Thymus (tissue), 11 donors: ENCODE measurements around the gene LAMB3. TPM values are rescaled to one million over a fixed set of nuclear protein-coding genes. Genes with fewer than 3 reads are reported as not detected.

Experiments
- DNase-seq, 9 donors: peaks; one replicate each; pipeline ENCODE4 v3.0.0-alpha.2; 2013; ENCODE audit warnings: low spot score in 9 of 9, low read depth in 6 of 9, missing footprints in 1 of 9
- H3K27ac ChIP-seq, 2 donors: one replicate each; pipeline ENCODE4 v1.5.1; 2013; ENCODE audit warnings: control low read depth in 1 of 2, low read depth in 1 of 2, low read length in 1 of 2, mild to moderate bottlenecking in 1 of 2, moderate library complexity in 1 of 2
- H3K27me3 ChIP-seq, 2 donors: one replicate each; pipeline ENCODE4 v1.5.1; 2013; ENCODE audit warnings: low read length in 1 of 2; ENCODE audit not compliant: control insufficient read depth in 2 of 2, insufficient read depth in 1 of 2
- H3K36me3 ChIP-seq, 2 donors: one replicate each; pipeline ENCODE4 v1.5.1; 2013; ENCODE audit warnings: low read length in 1 of 2, mild to moderate bottlenecking in 1 of 2, moderate library complexity in 1 of 2; ENCODE audit not compliant: control insufficient read depth in 2 of 2, insufficient read depth in 2 of 2
- H3K4me1 ChIP-seq, 2 donors: one replicate each; pipeline ENCODE4 v1.5.1; 2013; ENCODE audit warnings: low read length in 2 of 2; ENCODE audit not compliant: control insufficient read depth in 2 of 2, insufficient read depth in 2 of 2
- H3K4me3 ChIP-seq, 2 donors: one replicate each; pipeline ENCODE4 v1.5.1; 2013; ENCODE audit warnings: low read length in 2 of 2, control low read depth in 1 of 2, mild to moderate bottlenecking in 1 of 2
- H3K9me3 ChIP-seq, 2 donors: one replicate each; pipeline ENCODE4 v1.5.1; 2013; ENCODE audit warnings: low read length in 1 of 2, mild to moderate bottlenecking in 1 of 2; ENCODE audit not compliant: control insufficient read depth in 2 of 2, insufficient read depth in 1 of 2
- WGBS: extraction: QIAGEN DNeasy Blood & Tissue Kit; methylation state at CpG from one replicate; pipeline ENCODE4 v1.1.7; 2013; 5-methylcytosine and 5-hydroxymethylcytosine counted together
- polyA plus RNA-seq: library from polyadenylated mRNA; stranded (reverse); fragments of 200-250 nt; gene quantifications from one replicate; pipeline ENCODE4 v1.2.3, GENCODE V29; 2013
- total RNA-seq: library from RNA; stranded (reverse); fragments of 120-200 nt; gene quantifications from one replicate; pipeline ENCODE4 v1.2.4, GENCODE V29; 2013
- donor health status: healthy.

The LAMB3 gene
- total and polyA plus RNA-seq, 2 donors = 10.5 to 13.9 TPM

DNA sequence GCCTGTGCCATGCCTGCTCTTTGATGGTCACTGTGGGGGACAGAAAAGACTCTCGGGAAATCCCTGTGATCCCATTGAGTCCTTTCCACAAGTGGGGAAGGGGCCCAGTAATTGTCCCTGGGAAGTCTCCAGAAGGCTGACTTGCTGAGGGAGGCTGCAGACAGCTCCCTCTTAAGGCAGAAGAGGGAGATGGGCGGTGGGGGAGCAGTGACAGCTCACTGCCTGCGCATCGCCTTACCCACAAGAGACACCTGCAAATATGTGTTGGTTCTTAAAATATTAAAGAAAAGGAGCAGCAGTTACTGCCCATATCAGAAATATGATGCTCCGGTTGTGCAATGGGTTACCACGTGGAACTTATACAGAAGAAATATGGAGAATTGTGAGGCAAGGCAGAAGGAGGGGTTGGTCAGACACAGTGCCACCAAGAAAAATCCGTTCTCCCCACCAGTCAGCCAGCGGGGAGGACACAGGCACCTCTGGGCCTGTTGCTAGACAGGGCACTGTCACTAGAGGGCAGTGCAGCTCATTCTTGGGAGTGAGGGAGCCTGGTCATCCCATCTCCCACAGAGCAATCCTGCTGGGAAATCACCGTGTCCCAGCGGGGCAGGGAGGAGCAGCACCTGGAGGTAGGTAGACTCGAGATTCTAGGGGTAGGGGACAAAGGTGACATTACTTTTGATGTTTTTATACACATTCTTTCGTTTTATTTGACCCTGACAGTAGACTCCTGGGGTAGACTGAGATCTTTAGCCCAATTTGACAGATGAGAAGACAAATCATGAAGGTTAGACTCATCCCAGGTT, 75.6 kb downstream of the LAMB3 start:
- H3K27ac ChIP-seq = no peak overlapping the region
- no peaks in the 10 kb centered on the region for H3K9me3 ChIP-seq
- H3K36me3 ChIP-seq = no peaks in the 10 kb centered on the region
- DNase-seq = peak in 7 of 9 donors; percentile 7 to 53 (median 34)
- 28% methylated on average over 12 of the region's 12 CpGs for WGBS
- no peak overlapping the region for H3K4me3 ChIP-seq
- H3K4me1 ChIP-seq = no peaks in the 10 kb centered on the region
- peaks cover 3 to 6% of the 10 kb centered on the region in 2 donors for H3K27me3 ChIP-seq

DNA sequence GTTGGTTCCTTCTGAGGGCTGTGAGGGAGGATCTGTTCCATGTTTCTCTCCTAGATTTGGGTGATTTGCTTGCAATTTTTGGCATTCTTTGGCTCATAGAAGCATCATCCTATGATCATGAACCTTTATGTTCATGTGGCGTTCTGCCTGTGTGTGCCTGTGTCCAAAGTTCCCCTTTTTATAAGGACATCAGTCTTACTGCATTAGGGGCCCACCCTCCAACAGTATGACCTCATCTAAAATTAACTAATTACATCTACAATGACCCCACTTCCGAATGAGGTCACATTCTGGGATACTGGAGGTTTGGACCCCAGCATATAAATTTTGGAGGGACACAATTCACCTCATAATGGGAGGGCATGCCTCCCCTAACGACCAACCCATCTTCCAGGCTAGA, 81.5 kb downstream of the LAMB3 start:
- no peaks in the 10 kb centered on the region for H3K36me3 ChIP-seq
- H3K4me1 ChIP-seq = no peaks in the 10 kb centered on the region
- H3K4me3 ChIP-seq = no peak overlapping the region
- no peak for DNase-seq
- H3K27ac ChIP-seq = no peak overlapping the region
- no peaks in the 10 kb centered on the region for H3K9me3 ChIP-seq
- 73% methylated on average over 3 of the region's 3 CpGs for WGBS
- peaks cover 0 to 11% of the 10 kb centered on the region in 2 donors for H3K27me3 ChIP-seq

DNA sequence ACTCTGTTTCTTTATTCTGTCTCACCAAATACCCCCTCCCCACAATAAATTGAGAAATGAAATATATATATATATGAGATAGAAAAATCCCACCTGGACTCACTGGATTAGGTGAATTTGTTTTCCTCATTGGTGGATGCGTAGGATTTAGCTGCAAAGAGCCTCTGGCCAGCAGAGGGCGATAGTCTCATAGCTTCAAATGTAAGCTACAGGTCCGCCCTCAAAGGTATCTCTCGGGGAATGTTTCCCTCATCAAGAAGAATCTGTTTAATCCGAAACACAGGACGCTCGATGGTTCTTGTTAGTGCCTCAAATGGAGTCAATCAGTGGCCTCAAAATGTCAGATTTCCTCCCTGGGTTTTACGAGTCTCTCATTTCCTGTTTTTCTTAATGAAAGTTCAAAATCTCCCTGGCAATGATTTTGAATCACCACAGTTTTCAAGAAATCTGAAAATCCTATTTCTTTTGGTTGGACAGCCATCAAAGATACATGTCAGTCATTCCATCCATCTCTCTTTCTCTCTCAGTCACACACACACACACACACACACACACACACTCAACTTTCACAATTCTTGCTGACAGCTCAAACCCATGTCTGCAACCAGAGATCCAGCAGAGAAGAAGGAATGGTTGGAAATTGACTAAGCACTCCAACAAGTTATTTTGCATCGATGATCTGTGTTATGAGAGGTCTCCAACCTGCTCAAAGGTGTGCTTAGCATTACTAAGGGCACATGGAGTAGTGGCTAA, 82.6 kb downstream of the LAMB3 start:
- H3K4me1 ChIP-seq = peaks cover 0 to 2% of the 10 kb centered on the region in 2 donors
- no peak overlapping the region for H3K4me3 ChIP-seq
- DNase-seq = peak; percentile 30 to 79 (median 50)
- no peaks in the 10 kb centered on the region for H3K9me3 ChIP-seq
- no peaks in the 10 kb centered on the region for H3K36me3 ChIP-seq
- no peak overlapping the region for H3K27ac ChIP-seq
- peaks cover 0 to 12% of the 10 kb centered on the region in 2 donors for H3K27me3 ChIP-seq
- WGBS = 15% methylated on average over 9 of the region's 9 CpGs

DNA sequence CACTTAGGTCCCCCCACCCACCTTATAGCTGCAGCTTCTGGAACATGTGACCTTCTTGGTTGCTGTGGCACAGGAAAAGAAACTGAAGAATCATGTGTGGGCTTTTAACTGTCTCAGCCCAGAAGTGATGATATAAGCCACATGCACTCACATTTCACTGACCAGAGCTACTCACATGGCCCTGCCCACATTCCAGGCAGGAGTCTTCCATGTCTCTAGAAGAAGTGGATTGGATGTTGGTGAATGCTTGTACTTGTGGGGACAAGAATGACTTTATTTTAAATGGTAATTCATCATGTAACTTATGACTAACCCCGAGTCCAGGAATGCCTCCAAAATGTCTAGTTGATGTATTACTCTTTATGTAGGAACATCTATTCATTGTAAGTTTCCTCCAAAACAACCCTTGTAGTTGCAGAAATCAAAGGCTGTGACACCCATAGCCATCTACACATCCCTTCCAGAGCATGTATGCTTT, 84.5 kb downstream of the LAMB3 start:
- Histone ChIP-seq H3K27ac (no peak overlapping the region), H3K36me3 (no peaks in the 10 kb centered on the region), H3K27me3 (peaks cover 0 to 10% of the 10 kb centered on the region in 2 donors), H3K9me3 (no peaks in the 10 kb centered on the region), H3K4me1 (peaks cover 0 to 2% of the 10 kb centered on the region in 2 donors), H3K4me3 (no peak overlapping the region)
- DNase-seq = no peak
- WGBS = 40% methylated on average over 1 of the region's 1 CpG

DNA sequence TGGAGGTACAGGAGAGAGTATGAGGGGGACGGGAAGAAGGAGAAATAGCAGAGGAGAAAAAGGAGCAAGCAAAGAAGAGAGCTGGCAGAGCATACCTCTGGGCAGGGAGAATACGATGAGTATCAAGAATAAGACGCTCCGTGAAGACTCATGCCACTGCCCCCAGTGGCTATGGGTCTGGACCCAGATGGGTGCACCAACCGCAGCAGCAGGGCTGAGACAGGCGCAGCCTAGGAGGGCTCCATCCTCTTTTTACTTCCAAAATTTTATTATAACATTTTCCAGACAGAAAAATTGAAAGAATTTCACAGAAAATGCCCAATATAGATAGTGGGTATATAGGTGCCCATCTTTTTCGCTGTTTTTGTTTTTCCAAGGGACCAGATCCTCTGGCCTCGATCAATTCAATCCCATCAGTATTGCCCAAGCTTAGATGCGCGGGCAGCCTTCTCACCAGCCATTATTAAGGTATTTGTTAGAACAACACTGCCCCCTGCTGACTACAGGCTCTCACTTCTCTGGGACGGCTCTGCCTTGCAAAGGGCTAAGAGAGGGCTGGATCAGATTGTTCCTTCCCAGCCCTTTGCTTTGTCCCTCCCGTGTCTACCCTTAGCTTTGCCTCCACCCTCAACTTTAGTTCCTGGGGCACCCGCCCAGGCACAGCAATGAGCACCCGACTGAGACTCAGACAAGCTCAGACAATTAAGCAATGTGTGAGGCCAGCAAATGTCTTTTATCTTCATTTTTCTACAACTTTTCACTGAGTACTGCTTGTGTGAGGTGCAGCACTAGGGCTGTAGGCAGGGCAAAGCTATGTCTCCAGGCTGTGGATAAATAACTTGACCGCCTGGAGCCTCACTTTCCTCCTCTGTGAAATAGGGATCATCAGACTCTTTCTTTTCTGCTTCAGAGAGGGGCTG, 86.2 kb downstream of the LAMB3 start:
- peak; percentile 14 to 68 (median 37) for DNase-seq
- no peaks in the 10 kb centered on the region for H3K9me3 ChIP-seq
- H3K27ac ChIP-seq = no peak overlapping the region
- H3K4me3 ChIP-seq = no peak overlapping the region
- peaks cover 0 to 2% of the 10 kb centered on the region in 2 donors for H3K4me1 ChIP-seq
- 41% methylated on average over 15 of the region's 15 CpGs for WGBS
- peaks cover 0 to 10% of the 10 kb centered on the region in 2 donors for H3K27me3 ChIP-seq
- H3K36me3 ChIP-seq = no peaks in the 10 kb centered on the region

Other genes starting within 250 kb of the LAMB3 start
- gene CAMK1G, start 68.7 kb downstream of the LAMB3 start, total RNA-seq = 0.14 TPM
- gene CAMK1G, start 68.7 kb downstream of the LAMB3 start, polyA plus RNA-seq = 0.27 TPM
- 2.8 TPM for gene G0S2, start 23.0 kb upstream of the LAMB3 start, total RNA-seq
- gene G0S2, start 23.0 kb upstream of the LAMB3 start, polyA plus RNA-seq = 23.5 TPM
- gene HSD11B1, start 52.4 kb upstream of the LAMB3 start, total RNA-seq = 0.14 TPM
- 0.55 TPM for gene HSD11B1, start 52.4 kb upstream of the LAMB3 start, polyA plus RNA-seq
- gene TRAF3IP3, start 103.6 kb upstream of the LAMB3 start, total RNA-seq = 241 TPM
- 142 TPM for gene TRAF3IP3, start 103.6 kb upstream of the LAMB3 start, polyA plus RNA-seq
- 3.0 TPM for gene C1orf74, start 132.1 kb upstream of the LAMB3 start, total RNA-seq
- 2.8 TPM for gene C1orf74, start 132.1 kb upstream of the LAMB3 start, polyA plus RNA-seq
- 22.8 TPM for gene IRF6, start 153.7 kb upstream of the LAMB3 start, total RNA-seq
- 39.9 TPM for gene IRF6, start 153.7 kb upstream of the LAMB3 start, polyA plus RNA-seq
- gene UTP25, start 175.5 kb upstream of the LAMB3 start, total RNA-seq = 6.2 TPM
- 2.9 TPM for gene UTP25, start 175.5 kb upstream of the LAMB3 start, polyA plus RNA-seq